ENCODE results near the gene ELMO2.
"Not testable (repeated sequence)": the region's sequence is repeated elsewhere in the genome, so short reads cannot be mapped to it uniquely, and the experiment has no call there.

The ELMO2 gene

DNA sequence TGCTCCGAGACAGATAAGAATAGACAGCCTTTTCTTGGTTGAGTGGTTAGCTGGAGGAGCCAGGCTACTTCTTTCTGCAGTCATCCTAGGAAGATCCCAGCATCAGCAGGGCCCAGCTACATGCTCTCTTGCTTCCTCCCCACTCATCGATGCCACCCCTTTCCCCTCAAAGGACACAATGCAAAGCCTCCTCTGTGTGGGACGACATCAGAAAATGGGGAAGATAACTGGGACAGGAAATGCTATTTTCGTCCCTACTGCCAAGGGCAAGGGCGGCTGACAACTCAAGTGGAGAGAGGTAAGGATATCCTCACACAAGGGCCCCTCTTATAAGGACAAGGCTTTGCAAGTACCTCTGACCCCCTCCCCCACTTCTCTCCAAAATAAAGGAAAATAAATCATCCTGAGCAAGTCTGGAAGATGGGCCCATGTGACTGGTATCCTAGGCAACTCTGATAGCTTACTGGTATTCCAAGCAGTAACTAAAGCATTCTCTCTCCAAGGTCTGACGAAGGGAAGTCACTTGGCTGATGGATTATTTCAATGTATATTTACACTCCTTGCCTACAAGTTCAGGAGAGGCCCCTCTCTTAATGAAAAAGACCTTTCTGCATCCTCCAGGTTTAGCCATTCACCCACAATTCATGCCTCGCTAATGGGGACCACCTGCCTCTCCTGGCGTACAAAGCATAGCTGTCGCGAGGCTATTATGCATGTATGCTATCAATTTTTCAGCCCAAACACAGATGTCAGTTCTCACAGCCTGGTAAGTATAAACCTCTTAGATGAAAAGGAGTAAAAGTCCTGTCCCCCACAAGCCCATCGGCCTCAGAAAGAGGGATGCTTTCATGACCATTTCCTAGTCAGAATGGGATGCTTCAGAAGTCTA lies 11.3 kb downstream of the ELMO2 start:
- no peak for DNase-seq (ENCODE audit: low spot score)
- POLR2A ChIA-PET (ENCODE audit: low non-redundant PET) = no interaction called here
- H3K27ac ChIP-seq = no peak overlapping the region
- CTCF ChIA-PET = no interaction called here
- TF ChIP-seq, protein P1, sequence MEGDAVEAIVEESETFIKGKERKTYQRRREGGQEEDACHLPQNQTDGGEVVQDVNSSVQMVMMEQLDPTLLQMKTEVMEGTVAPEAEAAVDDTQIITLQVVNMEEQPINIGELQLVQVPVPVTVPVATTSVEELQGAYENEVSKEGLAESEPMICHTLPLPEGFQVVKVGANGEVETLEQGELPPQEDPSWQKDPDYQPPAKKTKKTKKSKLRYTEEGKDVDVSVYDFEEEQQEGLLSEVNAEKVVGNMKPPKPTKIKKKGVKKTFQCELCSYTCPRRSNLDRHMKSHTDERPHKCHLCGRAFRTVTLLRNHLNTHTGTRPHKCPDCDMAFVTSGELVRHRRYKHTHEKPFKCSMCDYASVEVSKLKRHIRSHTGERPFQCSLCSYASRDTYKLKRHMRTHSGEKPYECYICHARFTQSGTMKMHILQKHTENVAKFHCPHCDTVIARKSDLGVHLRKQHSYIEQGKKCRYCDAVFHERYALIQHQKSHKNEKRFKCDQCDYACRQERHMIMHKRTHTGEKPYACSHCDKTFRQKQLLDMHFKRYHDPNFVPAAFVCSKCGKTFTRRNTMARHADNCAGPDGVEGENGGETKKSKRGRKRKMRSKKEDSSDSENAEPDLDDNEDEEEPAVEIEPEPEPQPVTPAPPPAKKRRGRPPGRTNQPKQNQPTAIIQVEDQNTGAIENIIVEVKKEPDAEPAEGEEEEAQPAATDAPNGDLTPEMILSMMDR (conservative IDR thresholded peaks at IDR 0.05; ENCODE audit: low read depth) = no peak

DNA sequence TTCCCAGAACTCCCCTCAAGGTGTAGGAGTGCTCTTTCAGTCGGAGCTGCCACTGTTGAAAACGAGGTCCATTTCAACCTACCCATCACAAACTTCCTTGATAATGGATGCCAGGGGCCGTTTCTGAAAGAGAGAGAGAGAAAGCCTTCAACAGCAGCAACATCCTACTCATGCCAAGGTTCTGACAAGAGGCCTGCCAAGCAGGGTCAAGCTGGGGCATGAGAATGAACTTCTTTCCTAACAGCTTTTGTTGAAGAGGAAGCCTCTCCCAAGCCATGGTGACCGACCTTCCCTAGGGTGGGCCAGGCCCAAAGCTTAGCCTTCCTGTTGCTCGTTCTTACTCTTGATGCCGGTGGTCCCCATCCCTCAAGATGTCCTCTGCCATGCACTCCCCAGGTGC lies 12.4 kb downstream of the ELMO2 start:
- ChIA-PET POLR2A (ENCODE audit: low non-redundant PET) (no interaction called here), CTCF (no interaction called here)
- DNase-seq (ENCODE audit: low spot score) = no peak
- no peak overlapping the region for H3K27ac ChIP-seq
- TF ChIP-seq, protein P1 (conservative IDR thresholded peaks at IDR 0.05; ENCODE audit: low read depth) = no peak

DNA sequence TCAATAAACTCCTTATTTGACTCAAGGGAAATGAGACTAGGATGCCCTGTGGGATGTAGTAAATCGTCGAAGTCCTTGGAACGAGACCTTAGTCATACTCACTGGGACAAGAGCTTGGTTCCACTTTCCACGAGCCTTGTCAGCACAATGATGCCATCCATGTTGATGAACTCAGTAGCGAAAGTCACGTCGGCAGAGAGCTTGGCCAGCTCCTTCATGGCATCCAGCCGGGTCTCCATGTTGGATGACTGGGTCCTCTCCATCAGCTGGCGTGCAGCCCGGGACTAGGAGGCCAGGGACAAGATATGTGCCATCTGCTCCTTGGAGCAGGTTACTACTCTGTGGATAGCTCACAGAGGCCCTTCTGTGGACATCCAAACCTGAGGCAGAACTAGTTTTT lies 17.5 kb downstream of the ELMO2 start:
- ChIA-PET CTCF (interaction anchor here (1.2 kb wide), 1 partner anchor 18 kb away, joined by 4 read pairs; no protein-coding TSS in a partner anchor), POLR2A (ENCODE audit: low non-redundant PET) (no interaction called here)
- no peak overlapping the region for H3K27ac ChIP-seq
- DNase-seq (ENCODE audit: low spot score) = no peak
- TF ChIP-seq, protein P1 (conservative IDR thresholded peaks at IDR 0.05; ENCODE audit: low read depth) = no peak

DNA sequence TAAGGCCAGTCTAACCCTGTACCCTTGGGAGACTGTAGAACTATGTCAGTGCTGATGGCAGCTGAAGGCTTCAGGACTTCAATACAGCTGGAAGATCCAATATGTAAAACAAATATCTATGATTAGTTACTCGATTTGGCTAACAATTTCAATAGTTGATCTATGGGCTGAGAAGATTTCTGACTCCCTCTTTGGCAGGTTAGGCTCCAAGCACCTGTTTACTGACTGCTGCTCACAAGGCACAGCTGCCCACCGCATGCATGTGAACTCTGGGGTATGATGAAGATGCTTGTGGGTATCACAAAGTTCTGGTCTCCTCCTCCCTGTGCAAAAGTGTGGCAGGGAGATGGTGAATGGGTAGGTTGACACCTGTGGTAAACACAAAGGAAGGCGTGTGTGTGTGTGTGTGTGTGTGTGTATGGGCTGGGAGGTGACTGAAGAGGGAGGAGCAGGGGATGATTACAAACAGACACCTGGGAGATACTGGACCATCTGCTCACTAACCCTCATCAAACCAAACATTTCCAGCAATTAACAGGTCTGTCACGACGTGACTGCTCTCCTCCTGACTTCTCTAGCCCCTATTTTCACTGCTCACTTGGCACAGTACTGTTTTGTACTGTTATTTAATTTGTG lies 18.1 kb downstream of the ELMO2 start:
- H3K27ac ChIP-seq = no peak overlapping the region
- DNase-seq (ENCODE audit: low spot score) = no peak
- TF ChIP-seq, protein P1 (conservative IDR thresholded peaks at IDR 0.05; ENCODE audit: low read depth) = no peak
- ChIA-PET CTCF (interaction anchor here (1.2 kb wide), 1 partner anchor 17 kb away, joined by 4 read pairs; no protein-coding TSS in a partner anchor), POLR2A (ENCODE audit: low non-redundant PET) (no interaction called here)

DNA sequence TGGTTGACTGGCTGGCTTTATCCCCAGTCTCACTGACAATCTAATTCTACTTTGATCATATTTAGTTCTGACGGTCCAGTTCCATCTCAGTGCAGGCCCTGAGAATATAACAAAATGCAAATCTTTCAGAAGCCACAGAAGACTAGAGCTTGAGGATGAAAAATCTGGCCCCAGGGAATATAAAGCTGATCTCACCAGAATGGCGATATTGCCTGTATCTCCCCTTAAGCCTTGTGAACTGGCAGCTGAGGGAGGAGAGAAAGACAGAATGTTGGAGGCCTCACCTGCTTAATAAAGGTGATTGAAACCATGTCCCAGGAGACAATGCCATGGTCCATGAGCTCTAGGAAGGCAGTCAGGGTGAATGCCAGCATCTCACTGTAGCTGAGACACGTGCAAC lies 19.4 kb downstream of the ELMO2 start:
- POLR2A ChIA-PET (ENCODE audit: low non-redundant PET); DNase-seq (ENCODE audit: low spot score); H3K27ac ChIP-seq: not testable (repeated sequence)
- CTCF ChIA-PET = interaction anchor here (0.7 to 1.1 kb wide), 3 partner anchors 10 to 1598 kb away, joined by 3 read pairs; no protein-coding TSS in a partner anchor

DNA sequence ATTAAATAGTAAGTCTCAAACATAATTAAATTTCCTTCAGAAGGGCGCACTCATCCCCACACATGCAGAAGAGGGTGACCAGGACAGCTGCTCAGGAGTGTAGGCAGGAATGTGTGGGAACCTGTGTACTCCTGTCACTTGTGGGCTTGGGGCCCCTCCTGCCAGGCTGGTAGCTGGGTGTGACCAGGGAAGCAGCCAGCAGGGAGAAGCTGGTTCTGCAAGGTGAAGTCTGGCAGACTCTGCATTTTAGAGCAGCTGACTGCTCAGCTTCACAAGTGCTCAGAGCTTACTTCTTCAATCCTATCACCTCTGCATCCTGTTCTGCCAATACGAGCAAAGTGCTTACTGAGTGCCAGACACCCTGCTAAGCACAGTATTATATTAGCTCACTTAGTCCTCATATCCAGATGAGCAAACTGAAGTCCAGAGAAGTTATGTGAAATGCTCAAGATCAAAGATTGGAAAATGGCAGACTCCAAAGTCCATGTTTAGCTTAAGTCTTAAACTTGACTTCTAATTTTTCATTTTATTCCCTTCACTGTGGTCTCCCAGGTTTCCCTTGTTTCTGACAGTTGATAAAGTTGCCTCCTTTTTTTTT lies 27.9 kb downstream of the ELMO2 start:
- TF ChIP-seq, protein P1 (conservative IDR thresholded peaks at IDR 0.05; ENCODE audit: low read depth) = no peak
- POLR2A ChIA-PET (ENCODE audit: low non-redundant PET) = interaction anchor here (1.1 to 1.5 kb wide), 2 partner anchors 14 to 15 kb away, joined by 3 to 6 read pairs; no protein-coding TSS in a partner anchor
- no peak for DNase-seq (ENCODE audit: low spot score)
- H3K27ac ChIP-seq = peak overlapping the region; percentile 59
- CTCF ChIA-PET = interaction anchor here (0.6 to 2.1 kb wide), 6 partner anchors 10 to 395 kb away, joined by 3 to 7 read pairs (median 3); no protein-coding TSS in a partner anchor

All from RWPE1 (cell line).